Thyroid gland (tissue), 4 donors: ENCODE data around the gene TMEM45B.

Experiments
- CTCF ChIP-seq, 6 experiments: fragments of 200-600 bp in 3 of 6; fragments of 450-650 bp in 3 of 6; sonication (generic) in 3 of 6; IDR thresholded peaks; one replicate each; pipeline ENCODE4 v1.5.1; 2016 to 2019; ENCODE audit warnings: antibody characterized with exemption in 6 of 6, mild to moderate bottlenecking in 2 of 6, inconsistent platforms in 1 of 6, moderate library complexity in 1 of 6
- POLR2A ChIP-seq, 2 donors: fragments of 450-650 bp; IDR thresholded peaks; one replicate each; pipeline ENCODE4 v1.6.1; 2017; ENCODE audit warnings: antibody characterized with exemption in 2 of 2, mild to moderate bottlenecking in 2 of 2, moderate library complexity in 1 of 2

GRCh38 chr11:129864811-129865210 is 49.2 kb downstream of the TMEM45B start:
- no peak for TF ChIP-seq CTCF (IDR thresholded peaks at IDR 0.05)
- no peak for TF ChIP-seq POLR2A (IDR thresholded peaks at IDR 0.05)
